ENCODE data around the gene SQOR.

SQOR gene

GRCh38 chr15:45634432-45635190 lies at the start of gene SQOR:
Gene SQOR (plus strand): TSS chr15:45635029. CDS start chr15:45658924, 23,895 bp downstream.
- in situ Hi-C loops (cut with MboI; ENCODE audit: low sequenced_read_pairs): no loop called here

GRCh38 chr15:45585069-45585791 lies 49.6 kb upstream of the SQOR start:
- in situ Hi-C loops (cut with MboI; ENCODE audit: low sequenced_read_pairs): no loop called here

- in situ Hi-C loops (cut with MboI; ENCODE audit: low sequenced_read_pairs): no loop called here
These were observed 48.7 kb upstream of the SQOR start for GRCh38 chr15:45586125-45586524.

- in situ Hi-C loops (cut with MboI; ENCODE audit: low sequenced_read_pairs): no loop called here
These were observed 48.2 kb upstream of the SQOR start for GRCh38 chr15:45586601-45587094.

- in situ Hi-C loops (cut with MboI; ENCODE audit: low sequenced_read_pairs): no loop called here
These were observed 47.5 kb upstream of the SQOR start, which contains the start of gene BLOC1S6 for GRCh38 chr15:45587095-45587862. Gene BLOC1S6 (plus strand): TSS chr15:45587379. CDS start chr15:45587444, 65 bp downstream.

GRCh38 chr15:45587863-45588170 lies 47.0 kb upstream of the SQOR start:
- in situ Hi-C loops (cut with MboI; ENCODE audit: low sequenced_read_pairs): no loop called here

GRCh38 chr15:45588219-45588875 lies 46.5 kb upstream of the SQOR start:
- in situ Hi-C loops (cut with MboI; ENCODE audit: low sequenced_read_pairs): no loop called here

- in situ Hi-C loops (cut with MboI; ENCODE audit: low sequenced_read_pairs): no loop called here
These were observed 45.6 kb upstream of the SQOR start for GRCh38 chr15:45589256-45589655.

GRCh38 chr15:45594319-45594718 lies 40.5 kb upstream of the SQOR start:
- in situ Hi-C loops (cut with MboI; ENCODE audit: low sequenced_read_pairs): no loop called here

GRCh38 chr15:45594835-45595530 lies 39.8 kb upstream of the SQOR start:
- in situ Hi-C loops (cut with MboI; ENCODE audit: low sequenced_read_pairs): no loop called here

GRCh38 chr15:45603881-45604280 lies 30.9 kb upstream of the SQOR start:
- in situ Hi-C loops (cut with MboI; ENCODE audit: low sequenced_read_pairs): loop anchor here (25.0 kb wide), 1 partner anchor 442 kb away; no protein-coding TSS in a partner anchor

GRCh38 chr15:45604326-45604725 lies 30.5 kb upstream of the SQOR start:
- in situ Hi-C loops (cut with MboI; ENCODE audit: low sequenced_read_pairs): loop anchor here (25.0 kb wide), 1 partner anchor 442 kb away; no protein-coding TSS in a partner anchor

GRCh38 chr15:45606413-45606812 lies 28.4 kb upstream of the SQOR start:
- in situ Hi-C loops (cut with MboI; ENCODE audit: low sequenced_read_pairs): loop anchor here (25.0 kb wide), 1 partner anchor 444 kb away; no protein-coding TSS in a partner anchor

GRCh38 chr15:45606841-45607240 lies 28.0 kb upstream of the SQOR start:
- in situ Hi-C loops (cut with MboI; ENCODE audit: low sequenced_read_pairs): loop anchor here (25.0 kb wide), 1 partner anchor 445 kb away; no protein-coding TSS in a partner anchor

- in situ Hi-C loops (cut with MboI; ENCODE audit: low sequenced_read_pairs): loop anchor here (10.0 to 25.0 kb wide), 2 partner anchors 157 to 449 kb away; no protein-coding TSS in a partner anchor
These were observed 23.5 kb upstream of the SQOR start for GRCh38 chr15:45611305-45611704.

GRCh38 chr15:45612790-45613415 lies 21.9 kb upstream of the SQOR start:
- in situ Hi-C loops (cut with MboI; ENCODE audit: low sequenced_read_pairs): loop anchor here (10.0 to 25.0 kb wide), 2 partner anchors 158 to 451 kb away; no protein-coding TSS in a partner anchor

- in situ Hi-C loops (cut with MboI; ENCODE audit: low sequenced_read_pairs): loop anchor here (10.0 to 25.0 kb wide), 2 partner anchors 162 to 455 kb away; no protein-coding TSS in a partner anchor
These were observed 17.9 kb upstream of the SQOR start for GRCh38 chr15:45616901-45617323.

- in situ Hi-C loops (cut with MboI; ENCODE audit: low sequenced_read_pairs): loop anchor here (10.0 to 25.0 kb wide), 2 partner anchors 164 to 457 kb away; no protein-coding TSS in a partner anchor
These were observed 16.0 kb upstream of the SQOR start for GRCh38 chr15:45618813-45619212.

- in situ Hi-C loops (cut with MboI; ENCODE audit: low sequenced_read_pairs): no loop called here
These were observed 6.7 kb upstream of the SQOR start for GRCh38 chr15:45628136-45628535.
